NCI-H1092 (cell line): ENCODE measurements around the gene VWC2.

Source experiments
- DNase-seq: peaks from one replicate; lab custom pipeline; 2025; lab: John Stamatoyannopoulos, UW

The VWC2 gene

GRCh38 chr7:49783446-49783845, 10.0 kb downstream of the VWC2 start:
- DNase-seq: no peak

GRCh38 chr7:49787980-49788379, 14.5 kb downstream of the VWC2 start:
- DNase-seq: no peak

DNA sequence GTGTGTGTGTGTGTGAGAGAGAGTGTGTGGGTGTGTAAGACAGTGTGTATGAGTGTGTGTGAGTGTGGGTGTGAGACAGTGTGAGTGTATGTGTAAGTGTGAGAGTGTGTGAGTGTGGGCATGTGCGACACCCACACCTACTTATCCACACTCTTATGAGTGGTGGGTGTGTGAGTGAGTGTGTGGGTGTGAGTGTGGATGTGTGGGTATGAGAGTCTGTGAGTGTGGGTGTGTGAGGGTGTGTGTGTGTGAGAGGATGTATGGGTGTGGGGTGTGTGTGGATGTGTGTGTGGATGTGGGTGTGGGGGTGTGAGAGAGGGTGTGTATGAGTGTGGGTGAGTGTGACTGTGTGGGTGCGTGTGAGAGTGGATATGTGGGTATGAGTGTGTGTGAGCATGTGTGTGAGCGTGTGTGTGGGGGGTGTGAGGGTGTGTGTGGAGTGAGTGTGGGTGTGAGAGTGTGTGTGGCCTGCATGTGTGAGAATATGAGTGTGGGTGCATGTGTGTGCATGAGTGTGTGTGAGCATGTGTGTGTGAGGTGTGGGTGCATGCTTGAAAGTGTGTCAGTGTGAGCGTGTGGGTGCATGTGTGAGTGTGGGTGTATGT, 15.1 kb downstream of the VWC2 start:
- DNase-seq: no peak

- DNase-seq: no peak
These were observed 16.3 kb downstream of the VWC2 start for GRCh38 chr7:49789736-49790135.

DNA sequence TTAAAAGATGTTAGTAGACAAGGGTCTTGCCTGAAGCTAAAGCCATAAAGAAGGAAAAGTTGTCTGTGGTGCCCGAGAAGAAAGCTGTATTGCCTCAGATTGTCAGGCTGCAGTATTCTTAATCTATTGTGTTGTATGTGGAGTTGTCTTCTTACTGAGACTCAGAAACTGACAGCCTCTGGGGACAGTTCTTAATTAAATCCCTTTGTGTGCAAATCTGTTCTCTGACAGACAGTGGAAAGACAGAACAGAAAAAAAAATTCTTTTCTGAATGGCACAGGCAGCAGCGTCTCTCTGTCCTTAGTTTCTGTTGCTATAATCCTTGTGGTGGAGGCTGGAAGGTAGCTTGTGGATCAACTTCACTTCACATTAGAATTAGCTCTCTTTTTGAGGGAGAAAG, 16.8 kb downstream of the VWC2 start:
- DNase-seq: no peak

- DNase-seq: no peak
These were observed 17.8 kb downstream of the VWC2 start for GRCh38 chr7:49791088-49791741.

DNA sequence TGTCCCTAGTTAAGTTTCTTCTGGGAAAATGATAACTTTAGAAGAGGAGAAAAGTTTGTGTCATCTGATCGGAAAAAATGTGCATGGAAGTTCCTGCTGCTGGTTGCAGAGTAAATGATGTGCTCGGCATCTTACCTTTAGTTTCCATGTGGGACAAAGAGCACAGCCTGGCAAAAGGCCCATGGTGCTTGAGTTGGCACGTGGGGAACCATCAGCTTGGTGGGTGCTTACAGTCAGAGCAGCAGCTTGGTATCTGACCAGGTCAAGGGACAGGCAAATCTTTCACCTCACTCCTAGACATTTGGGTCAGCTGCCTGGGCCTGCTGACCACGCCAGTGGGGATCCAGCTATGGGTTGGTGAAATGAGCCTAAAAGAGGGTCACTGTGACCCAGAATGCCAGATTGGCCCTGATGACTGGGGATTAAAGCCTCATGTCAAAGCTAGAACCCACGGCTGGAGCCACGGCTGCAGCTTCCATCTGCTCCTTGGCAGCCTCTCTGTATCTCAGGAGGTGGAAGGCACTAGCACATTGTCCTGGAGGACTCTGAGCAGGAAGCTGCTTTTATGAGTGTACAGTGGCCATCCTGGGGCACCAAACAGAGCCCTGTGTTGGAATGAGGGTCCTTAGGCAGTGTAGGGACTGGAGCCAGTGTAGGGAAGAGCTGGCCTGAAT, 24.7 kb downstream of the VWC2 start:
- no peak for DNase-seq

GRCh38 chr7:49800031-49800430, 26.6 kb downstream of the VWC2 start:
- no peak for DNase-seq

- no peak for DNase-seq
These were observed 29.2 kb downstream of the VWC2 start for GRCh38 chr7:49802600-49802999.

DNA sequence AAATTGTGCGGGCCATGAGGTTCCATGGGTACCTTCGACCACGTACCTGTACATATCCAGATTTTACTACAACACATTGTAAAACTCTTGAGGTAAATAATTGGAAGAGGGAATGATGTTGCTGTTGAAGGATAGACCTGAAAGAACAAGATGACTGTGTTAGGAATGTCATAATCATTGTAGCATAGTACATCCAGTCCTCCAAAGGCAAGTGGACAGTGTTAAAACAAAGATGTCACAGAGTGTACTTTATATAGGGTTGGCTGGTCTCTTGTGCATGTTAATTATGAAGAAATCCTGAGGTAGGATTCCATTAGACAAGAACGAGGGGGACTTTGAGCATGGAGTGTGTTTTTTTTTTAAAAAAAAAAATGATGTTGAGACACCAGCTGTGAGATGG, 30.4 kb downstream of the VWC2 start:
- DNase-seq: no peak

DNA sequence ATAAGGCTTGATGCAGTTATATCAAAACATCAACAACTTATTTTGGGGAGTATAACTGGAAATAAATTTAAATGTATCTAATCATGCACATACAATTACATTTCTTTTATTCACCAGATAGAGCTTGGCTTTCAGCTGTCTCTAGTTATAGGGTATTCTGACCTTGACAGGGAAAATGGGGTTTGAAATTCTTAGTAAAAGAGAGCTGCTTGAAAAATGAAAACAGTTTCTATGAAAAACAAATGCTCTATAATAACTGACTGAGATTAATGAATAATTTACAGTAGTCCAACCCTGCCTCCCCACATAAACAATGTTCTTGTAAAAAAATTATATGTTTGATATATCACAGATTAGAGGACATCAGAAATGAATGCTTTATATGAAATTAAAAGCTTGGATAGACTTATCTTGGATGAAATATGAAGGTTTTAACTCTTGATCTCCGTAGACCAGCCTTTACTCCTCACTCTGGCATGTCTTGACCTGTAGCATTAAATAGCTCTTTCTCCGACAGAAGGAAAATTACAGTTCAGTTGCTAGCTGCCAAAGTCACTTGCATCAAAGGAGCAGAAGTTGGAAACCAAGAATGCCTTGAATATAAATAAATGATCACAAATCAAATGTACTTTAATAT, 32.1 kb downstream of the VWC2 start:
- no peak for DNase-seq

DNA sequence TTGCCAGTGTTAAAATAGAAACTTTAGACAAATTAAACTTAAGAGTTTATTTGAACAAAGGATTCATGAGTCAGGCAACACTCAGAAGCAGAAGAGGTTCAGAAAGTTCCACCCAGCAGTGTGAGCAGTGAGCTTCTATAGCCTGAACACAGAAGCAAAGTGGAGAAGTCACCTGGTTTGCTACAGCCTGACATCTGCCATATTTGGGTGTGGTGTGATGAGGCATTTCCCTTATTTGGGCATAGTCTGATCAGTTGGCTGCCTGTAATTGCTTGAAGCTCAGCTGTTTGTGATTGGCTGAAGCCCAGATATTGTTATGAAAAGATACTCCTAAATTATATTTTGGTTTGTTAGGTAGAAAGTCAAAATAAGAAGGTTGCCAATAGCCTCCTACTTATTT, 39.1 kb downstream of the VWC2 start:
- DNase-seq: no peak

DNA sequence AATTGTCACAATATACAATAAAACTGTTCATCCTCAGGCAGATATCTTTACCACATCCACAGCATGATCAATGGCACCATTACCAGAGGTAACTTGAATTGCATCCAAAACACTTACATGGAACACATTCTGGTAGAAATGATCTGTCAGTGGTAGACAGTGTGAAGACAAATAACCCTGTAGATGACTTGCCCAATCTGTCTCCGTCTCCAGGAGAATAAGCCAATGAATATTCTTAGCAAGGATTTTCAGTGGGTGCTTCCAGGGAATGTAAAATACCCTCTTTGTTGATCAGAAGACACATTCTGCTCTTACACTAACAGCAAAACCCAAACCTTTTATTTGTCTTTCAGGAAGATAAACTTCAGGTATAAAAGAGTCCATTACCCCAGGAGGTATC, 43.8 kb downstream of the VWC2 start:
- DNase-seq: no peak

DNA sequence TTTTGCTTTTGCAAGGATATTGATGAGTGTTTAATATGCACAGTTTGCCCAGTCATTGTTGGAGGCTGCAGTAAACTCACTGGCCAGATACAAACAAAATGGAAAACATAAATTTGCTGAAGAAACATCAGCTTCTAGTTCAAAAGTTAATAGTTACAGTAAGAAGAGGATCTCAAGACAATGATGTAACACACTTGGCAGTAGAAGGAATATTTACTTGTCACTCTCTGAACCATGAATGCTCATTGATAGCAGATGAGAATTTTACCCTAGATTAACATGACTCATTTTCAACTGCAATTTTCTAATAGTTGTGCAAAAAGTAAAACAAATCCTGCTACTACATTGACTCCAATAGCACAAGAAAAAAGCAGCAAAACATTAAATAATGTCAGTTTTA, 47.7 kb downstream of the VWC2 start:
- DNase-seq: no peak

- DNase-seq: no peak
These were observed 49.4 kb downstream of the VWC2 start for GRCh38 chr7:49822856-49823255.

GRCh38 chr7:49823566-49823965, 50.1 kb downstream of the VWC2 start:
- no peak for DNase-seq

- DNase-seq: no peak
These were observed 66.6 kb downstream of the VWC2 start for GRCh38 chr7:49839863-49840645.

GRCh38 chr7:49840751-49841405, 67.4 kb downstream of the VWC2 start:
- DNase-seq: no peak

DNA sequence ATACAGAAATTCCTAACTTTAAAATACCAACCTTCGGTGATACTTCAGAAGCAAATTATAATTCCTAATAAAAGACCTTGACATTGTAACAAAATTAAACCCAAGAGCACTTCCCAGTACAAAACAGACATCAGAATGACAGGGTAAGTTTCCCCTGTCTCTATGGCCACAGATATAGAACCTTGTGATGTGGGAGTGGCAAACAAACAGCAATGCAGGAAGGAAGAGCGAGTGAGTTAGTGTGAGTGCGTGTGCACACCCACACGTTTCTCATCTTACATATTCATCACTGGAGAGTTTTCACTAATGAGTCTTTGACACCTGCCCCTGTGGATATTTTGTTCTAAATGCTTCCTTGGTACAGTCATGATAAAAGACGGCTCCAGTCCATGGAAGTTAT, 72.2 kb downstream of the VWC2 start:
- DNase-seq: no peak

GRCh38 chr7:49848211-49848841, 74.9 kb downstream of the VWC2 start:
- DNase-seq: no peak

GRCh38 chr7:49850921-49851613, 77.6 kb downstream of the VWC2 start:
- no peak for DNase-seq
